Hematopoietic multipotent progenitor cell treated with erythropoietin and hydrocortisone succinate and interleukin-3 and kit ligand, for 8 days (in vitro differentiated cells): Measurements from ENCODE around the gene CCNK.

Source experiments
- DNase-seq: peaks from one replicate; pipeline ENCODE4 v3.0.0-alpha.2; 2015

The CCNK gene

GRCh38 chr14:99521176-99522024, 40.2 kb downstream of the CCNK start:
- DNase-seq, result no peak

- no peak for DNase-seq
These were observed 40.8 kb downstream of the CCNK start for GRCh38 chr14:99522025-99522401.

DNA sequence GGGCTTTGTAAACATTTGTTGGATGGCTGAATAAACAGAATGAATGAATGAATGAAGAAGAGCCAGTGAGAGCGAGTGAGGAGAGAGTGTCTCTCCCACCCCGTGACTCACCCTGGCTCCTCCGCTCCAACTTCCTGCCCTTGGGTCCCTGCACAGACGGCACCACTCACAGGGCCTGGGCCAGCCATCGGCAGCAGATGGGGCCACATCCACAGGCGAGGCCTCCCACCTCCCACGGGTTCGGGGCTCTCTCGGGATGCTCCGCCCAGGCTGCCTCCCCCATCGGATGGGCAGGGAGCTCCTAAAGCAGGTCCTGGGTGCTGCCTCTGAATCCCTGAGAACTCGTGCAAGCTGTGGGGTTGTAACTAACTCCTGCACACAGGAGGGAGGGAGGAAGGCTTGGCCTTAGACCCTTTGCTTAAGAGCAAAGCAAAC, 41.3 kb downstream of the CCNK start:
- DNase-seq, result no peak

GRCh38 chr14:99522934-99523703, 41.9 kb downstream of the CCNK start:
- no peak for DNase-seq

GRCh38 chr14:99523704-99524055, 42.5 kb downstream of the CCNK start:
- no peak for DNase-seq

GRCh38 chr14:99524091-99524661, 43.0 kb downstream of the CCNK start:
- DNase-seq, result no peak

GRCh38 chr14:99524804-99525698, 43.8 kb downstream of the CCNK start:
- DNase-seq, result peak; percentile 6

- no peak for DNase-seq
These were observed 44.5 kb downstream of the CCNK start for GRCh38 chr14:99525699-99526080.

GRCh38 chr14:99527026-99527425, 45.8 kb downstream of the CCNK start:
- DNase-seq, result no peak

- no peak for DNase-seq
These were observed 46.3 kb downstream of the CCNK start for GRCh38 chr14:99527427-99528076.

GRCh38 chr14:99529899-99530298, 48.7 kb downstream of the CCNK start:
- DNase-seq, result no peak

GRCh38 chr14:99530407-99531155, 49.4 kb downstream of the CCNK start:
- no peak for DNase-seq

GRCh38 chr14:99531251-99532096, 50.3 kb downstream of the CCNK start:
- DNase-seq, result no peak

DNA sequence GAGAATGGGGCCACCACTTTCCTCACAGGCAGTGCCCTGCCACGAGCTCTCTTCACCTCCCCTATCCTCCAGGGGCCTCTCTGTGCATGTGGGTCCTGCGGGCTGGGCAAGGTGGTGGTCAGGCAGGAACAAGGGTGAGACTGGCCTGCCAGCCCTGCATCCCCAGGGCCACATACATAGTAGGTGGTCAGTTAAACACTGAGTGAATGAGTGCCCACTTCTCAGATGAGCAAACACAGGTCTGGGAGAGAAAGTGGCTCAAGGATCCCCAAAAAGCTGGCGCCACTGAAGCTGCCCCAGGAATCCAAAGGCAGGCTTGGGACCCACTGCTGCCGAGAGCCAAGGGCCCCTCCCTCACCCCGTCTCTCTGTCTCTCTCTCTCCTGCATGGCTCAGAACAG, 51.1 kb downstream of the CCNK start:
- DNase-seq, result no peak

- no peak for DNase-seq
These were observed 53.1 kb downstream of the CCNK start for GRCh38 chr14:99534333-99534732.

DNA sequence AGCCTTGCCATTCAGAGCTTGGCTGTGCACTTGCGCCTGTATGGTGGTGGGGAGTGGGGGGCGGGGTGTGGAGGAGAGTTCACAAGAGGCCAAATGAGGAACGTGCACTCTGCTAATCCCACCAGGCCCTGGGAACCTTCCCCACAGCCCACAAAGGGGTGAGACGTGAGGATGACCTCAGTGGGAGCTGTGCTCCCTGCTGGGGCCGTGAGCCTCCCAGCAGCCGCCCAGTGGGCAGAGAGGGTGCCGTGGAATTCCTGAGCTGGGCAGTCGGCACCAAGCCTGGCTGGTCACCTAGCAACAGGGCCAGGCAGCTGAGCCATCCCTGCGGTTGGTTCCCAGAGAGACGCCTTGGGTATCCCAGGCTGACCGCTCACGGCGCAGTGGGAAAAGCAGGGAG, 53.7 kb downstream of the CCNK start:
- no peak for DNase-seq

DNA sequence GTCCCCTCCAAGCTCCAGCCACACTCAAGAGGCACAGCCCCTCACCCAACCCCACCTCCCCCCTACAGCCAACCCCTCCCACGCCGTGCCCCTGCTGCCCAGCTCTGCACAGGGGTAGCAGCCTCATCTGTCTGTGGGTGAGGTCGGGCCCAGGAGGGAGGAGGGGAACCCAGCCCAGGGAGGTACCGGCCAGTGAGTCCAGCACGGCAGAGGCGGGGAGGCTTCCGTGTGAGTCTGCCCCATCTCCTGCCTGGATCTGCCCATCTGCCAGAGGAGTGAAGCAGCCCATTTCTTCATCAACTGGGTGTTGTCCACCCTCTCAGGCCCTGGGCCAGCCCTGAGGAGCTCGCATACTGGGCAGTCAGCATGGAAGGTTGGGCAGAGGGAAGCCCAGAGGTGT, 54.2 kb downstream of the CCNK start:
- no peak for DNase-seq

DNA sequence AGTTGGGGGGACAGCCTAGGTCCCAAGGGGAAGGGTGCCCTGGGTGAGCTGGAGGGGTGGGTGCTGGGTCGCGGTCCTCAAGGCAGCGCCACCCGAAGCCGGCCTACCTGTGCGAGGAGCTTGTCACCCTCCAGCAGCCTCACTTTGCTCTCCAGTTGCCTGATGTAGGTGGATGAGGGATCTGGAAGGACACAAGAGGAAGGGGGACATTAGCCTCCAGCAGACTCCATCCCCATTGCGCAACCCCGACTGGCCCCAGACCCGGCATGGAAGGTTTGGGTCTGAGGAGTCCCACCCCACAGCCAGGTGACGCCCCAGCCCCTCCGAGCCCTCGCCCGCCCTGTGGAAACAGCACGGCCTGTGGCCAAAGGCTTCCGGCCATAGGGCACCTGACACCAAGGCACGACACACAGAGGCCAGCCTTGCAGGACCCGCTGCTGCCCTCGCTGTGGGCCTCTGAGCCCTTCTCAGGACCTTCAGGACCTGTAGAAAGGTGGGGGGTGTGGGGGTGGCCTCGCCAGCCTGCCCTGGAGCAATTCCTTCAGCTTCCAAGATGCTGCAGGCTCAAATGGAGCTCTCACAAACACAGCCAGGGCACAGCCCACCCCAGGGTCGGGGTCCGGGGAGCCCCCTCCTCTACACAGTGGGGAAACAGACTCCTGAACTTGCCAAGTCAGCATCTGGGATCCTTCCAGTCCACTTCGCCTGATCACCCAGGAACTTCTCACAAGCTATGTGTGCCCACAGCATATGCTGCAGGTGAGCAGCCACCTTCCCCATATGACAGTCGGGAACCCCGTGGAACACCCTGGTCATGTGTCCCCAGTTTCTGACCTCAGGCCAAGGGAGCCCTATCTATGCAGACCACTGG, 54.9 kb downstream of the CCNK start:
- DNase-seq, result no peak

DNA sequence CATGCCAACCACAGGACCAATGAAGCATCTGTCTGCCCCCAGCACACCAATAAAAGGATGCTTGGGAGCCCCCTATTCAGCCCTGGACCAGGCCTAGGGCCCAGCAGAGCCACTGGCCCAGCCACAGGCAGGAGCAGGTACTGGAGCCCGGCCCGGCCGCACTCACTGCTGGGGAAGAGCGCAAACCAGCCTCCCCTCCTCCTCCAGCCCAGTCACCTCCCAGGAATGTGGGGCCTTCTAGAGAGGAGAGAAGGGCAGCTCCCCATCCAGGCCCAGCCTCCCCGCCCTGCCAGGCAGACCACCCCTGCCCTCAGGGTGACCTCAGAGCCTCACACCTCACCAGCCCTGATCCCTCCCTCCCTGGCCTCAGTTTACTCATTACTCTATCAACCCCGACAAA, 56.2 kb downstream of the CCNK start:
- DNase-seq, result no peak

GRCh38 chr14:99538275-99538674, 57.1 kb downstream of the CCNK start:
- no peak for DNase-seq
